GM21723 (cell line): ENCODE measurements around the gene RGS12.

Source experiments
- ATAC-seq: cut with Tn5 transposase; IDR thresholded peaks from one replicate; pipeline ENCODE4 v1.9.1; 2021; ENCODE audit warnings: mild to moderate bottlenecking, moderate library complexity; ENCODE audit not compliant: unreplicated experiment

Gene RGS12

GRCh38 chr4:3292571-3293400 is at the start of gene RGS12:
TSS of gene RGS12 (plus strand) at chr4:3293021. CDS start at chr4:3316171, 23,150 bp downstream.
- peak; percentile 86 for ATAC-seq

- ATAC-seq = no peak
These were observed 49.6 kb upstream of the RGS12 start for GRCh38 chr4:3243136-3243780.

- ATAC-seq = no peak
These were observed 48.8 kb upstream of the RGS12 start for GRCh38 chr4:3244002-3244401.

- no peak for ATAC-seq
These were observed 48.1 kb upstream of the RGS12 start for GRCh38 chr4:3244747-3245146.

GRCh38 chr4:3245676-3246075 is 47.1 kb upstream of the RGS12 start:
- no peak for ATAC-seq

- no peak for ATAC-seq
These were observed 46.1 kb upstream of the RGS12 start for GRCh38 chr4:3246458-3247398.

GRCh38 chr4:3247399-3248177 is 45.2 kb upstream of the RGS12 start:
- no peak for ATAC-seq

GRCh38 chr4:3248178-3248480 is 44.7 kb upstream of the RGS12 start:
- no peak for ATAC-seq

GRCh38 chr4:3248811-3249661 is 43.8 kb upstream of the RGS12 start, which contains the start of gene MSANTD1:
TSS of gene MSANTD1 (plus strand) at chr4:3249159. CDS start at chr4:3249223, 64 bp downstream.
- ATAC-seq = no peak

GRCh38 chr4:3249711-3250437 is 42.9 kb upstream of the RGS12 start:
- no peak for ATAC-seq

GRCh38 chr4:3250438-3250955 is 42.3 kb upstream of the RGS12 start:
- no peak for ATAC-seq

GRCh38 chr4:3250956-3251690 is 41.7 kb upstream of the RGS12 start:
- no peak for ATAC-seq

- no peak for ATAC-seq
These were observed 40.9 kb upstream of the RGS12 start for GRCh38 chr4:3251691-3252479.

GRCh38 chr4:3252480-3252828 is 40.4 kb upstream of the RGS12 start:
- no peak for ATAC-seq

- no peak for ATAC-seq
These were observed 39.8 kb upstream of the RGS12 start for GRCh38 chr4:3252831-3253641.

GRCh38 chr4:3253808-3254207 is 39.0 kb upstream of the RGS12 start:
- no peak for ATAC-seq
